GM15510 (cell line): ENCODE results near the gene CEP152.

Source experiments
- POLR2A ChIP-seq: IDR thresholded peaks from 3 replicates; pipeline ENCODE4 v1.6.1; 2011; ENCODE audit warnings: borderline replicate concordance; ENCODE audit not compliant: insufficient read length; ENCODE audit errors: extremely low read depth

CEP152 gene

DNA sequence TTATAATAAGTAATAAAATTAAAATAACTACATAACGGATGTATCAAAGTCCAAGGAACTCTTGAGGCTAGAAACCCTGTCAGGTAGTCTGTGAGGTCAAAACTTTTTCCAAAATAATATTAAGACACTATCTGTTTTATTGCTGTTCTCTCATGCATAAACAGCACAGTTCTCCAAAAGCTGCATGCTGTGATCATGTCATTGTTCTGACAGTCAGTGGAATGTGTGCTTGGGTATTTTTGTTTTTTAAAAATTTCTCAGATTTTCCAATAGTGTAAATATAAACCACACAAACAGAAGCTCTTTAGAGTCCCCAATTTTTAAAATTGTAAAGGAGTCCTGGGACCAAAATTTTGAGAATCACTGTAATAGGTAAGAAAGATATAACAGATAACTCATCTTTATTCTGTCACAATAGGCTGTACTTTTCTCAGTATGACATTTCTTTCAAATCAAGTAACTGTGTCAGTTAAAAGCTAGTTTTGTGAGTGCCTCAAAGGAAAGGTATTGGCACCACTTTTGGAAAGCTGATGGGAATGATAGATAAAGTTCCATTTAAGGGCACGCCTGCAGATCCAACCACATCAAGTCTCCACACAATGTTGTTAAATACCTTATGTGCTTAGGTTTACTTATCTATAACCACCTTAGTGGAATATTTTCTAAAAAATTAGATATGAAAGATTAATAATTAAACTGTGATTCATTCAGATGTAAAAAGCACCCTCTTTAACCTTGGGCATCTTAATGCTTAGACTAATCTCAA lies 49.3 kb downstream of the CEP152 start:
- no peak for TF ChIP-seq POLR2A

DNA sequence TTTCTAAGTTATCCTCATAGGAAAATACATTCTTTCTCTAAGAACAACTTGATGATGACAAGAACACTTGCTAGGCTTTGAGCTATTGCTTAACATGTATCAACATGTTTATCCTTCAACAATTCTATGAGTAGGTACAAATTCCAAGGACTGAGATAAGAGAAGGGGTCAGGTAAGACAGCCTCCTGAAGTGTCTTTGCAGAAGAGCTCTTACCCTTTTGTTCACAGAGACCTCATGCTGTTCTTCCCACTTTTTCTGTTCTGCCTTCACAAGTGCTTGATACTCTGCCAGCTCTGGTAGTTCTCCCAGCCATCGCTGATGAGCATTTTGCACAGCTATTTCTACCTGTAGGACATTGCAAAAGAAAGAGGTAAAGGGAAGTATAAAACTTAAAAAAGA lies 50.9 kb downstream of the CEP152 start:
- no peak for TF ChIP-seq POLR2A

DNA sequence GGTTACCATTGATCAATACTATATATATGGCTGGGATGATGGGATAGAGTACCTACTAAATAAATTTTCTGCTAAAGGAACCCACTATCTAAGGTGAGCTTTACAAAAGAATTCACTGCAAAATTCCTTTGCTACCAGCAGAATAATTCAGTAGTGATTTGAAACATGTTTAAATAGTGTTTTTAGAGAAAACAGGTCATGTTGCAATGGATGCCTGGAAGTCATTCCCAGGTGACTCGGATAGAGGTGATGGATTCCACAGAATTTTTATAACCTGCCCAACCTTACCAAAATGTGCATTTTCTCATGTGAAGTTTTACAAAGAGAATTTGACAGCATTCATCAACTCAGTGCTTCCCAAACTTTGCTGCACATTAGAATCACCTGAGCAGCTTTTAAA lies 53.2 kb downstream of the CEP152 start:
- no peak for TF ChIP-seq POLR2A

DNA sequence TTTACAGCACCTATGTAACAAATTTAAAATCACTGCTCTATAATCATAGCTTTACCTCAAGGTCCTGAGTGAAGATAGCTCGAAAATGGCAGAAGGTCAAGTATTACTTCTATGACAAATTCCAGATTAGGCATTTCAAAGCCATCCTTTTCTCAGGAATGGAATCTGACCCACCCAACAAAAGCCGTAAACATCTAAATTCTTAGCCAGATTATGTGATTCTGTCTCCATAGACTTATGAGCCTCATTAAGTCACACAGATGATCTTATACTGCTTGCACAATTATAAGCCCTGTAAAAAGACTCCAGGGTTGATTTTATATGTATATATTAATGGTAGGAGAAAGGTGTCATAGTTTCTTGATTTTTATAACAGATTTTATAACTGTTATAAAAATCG lies 56.9 kb downstream of the CEP152 start:
- TF ChIP-seq POLR2A = no peak

DNA sequence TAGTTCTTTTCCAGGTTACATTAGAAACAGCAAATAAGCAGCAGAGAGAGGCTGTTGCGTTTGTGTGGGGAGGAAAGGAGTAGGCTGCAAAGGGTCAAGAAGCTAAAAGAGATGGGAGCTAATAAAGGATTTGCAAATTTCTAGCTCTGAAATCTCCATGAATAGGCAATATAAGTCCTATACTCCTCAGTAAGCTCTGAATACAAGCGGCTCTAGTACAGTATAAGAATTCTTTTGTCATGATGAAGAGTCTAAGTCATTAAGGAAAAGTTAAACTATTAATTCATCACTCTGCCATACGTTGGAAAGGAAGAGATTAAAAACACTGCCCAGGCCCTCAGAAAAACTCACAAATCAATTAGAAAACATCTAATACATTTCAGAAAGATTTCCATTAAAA lies 59.3 kb downstream of the CEP152 start:
- TF ChIP-seq POLR2A = no peak

- TF ChIP-seq POLR2A = no peak
Measured at GRCh38 chr15:48748535-48748934, 62.3 kb downstream of the CEP152 start.

- TF ChIP-seq POLR2A = no peak
Measured at GRCh38 chr15:48733615-48734014, 77.3 kb downstream of the CEP152 start.

DNA sequence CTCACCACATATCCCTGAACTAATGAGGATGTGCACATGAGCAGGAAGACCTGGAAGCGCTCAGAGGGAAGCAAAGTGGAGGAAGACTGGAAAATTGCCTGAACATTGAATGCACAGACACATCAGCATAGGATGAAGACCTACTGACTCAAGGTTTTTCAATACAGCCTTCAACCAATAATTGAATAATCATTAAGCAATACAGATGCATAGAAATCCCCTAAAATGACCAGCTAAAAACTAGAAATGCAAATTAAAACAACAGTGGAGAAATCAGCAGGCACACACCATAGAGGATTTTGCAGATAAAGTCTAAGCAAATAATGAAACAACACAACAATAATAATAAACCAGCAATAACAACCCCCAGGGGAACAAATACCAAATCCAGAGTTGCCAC lies 80.4 kb downstream of the CEP152 start:
- no peak for TF ChIP-seq POLR2A

- no peak for TF ChIP-seq POLR2A
Measured at GRCh38 chr15:48723969-48724368, 86.9 kb downstream of the CEP152 start.

DNA sequence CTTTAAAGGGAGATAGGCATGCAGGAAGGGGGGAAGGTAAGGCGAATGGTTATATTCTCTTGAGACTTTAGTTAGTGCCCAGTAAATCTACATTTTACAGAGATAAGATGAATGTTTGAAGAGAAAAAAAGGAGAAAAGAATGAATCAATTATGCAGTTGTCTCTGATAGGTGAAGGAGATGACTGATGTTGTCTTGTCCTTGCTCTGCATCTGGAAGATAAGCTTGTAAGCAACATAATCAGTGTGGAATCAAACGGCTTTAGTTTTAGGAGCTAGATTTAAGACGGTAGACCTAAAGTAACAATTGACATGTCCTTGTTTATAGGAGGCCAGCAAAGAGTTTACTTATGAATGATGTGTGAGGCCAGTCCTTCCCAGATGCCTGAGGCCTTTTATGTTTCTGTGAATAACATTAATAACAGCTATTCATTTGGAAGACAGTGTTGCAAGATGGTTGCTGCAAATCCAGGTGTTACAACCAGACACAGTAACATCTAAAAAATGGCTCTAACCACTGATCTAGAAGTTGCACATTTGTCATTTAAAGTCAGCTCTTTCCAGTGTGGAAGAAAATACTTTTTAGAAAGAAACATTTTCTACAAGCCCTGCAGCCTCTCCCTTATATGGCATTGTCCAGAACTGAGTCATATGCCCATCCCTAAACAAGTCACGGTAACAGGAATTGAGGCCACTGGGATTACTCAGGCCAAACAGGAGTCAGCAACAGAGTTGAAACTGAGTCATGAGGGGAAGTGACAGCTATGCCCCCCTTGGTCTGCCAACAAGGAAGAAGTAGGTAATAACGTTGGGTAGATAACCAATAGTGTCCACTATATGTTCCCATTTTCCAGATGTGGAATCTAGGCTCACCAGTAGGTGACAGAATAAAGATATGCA lies 87.9 kb downstream of the CEP152 start:
- no peak for TF ChIP-seq POLR2A

- no peak for TF ChIP-seq POLR2A
Measured at GRCh38 chr15:48721061-48721810, 89.6 kb downstream of the CEP152 start.

- no peak for TF ChIP-seq POLR2A
Measured at GRCh38 chr15:48720646-48721045, 90.2 kb downstream of the CEP152 start.

DNA sequence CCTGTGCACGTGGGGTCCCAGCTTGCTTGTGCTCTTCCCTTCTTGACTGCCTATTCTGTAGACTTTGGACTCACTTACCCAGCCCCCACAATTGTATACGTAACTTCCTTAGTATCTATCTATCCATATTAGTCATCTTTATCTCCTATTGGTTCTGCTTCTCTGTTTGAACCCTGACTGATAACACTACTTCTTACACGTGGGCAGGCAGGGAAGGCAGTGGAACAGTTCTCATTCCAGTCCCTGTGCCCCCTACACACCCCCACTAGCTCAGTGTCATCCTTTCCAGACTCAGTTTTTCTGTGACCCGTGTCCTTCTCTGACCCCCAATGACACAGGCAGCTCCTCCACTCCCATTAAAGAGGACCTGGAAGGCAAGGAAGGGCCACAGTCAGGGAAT lies 91.2 kb downstream of the CEP152 start:
- TF ChIP-seq POLR2A = no peak

- no peak for TF ChIP-seq POLR2A
Measured at GRCh38 chr15:48718646-48719045, 92.2 kb downstream of the CEP152 start.

DNA sequence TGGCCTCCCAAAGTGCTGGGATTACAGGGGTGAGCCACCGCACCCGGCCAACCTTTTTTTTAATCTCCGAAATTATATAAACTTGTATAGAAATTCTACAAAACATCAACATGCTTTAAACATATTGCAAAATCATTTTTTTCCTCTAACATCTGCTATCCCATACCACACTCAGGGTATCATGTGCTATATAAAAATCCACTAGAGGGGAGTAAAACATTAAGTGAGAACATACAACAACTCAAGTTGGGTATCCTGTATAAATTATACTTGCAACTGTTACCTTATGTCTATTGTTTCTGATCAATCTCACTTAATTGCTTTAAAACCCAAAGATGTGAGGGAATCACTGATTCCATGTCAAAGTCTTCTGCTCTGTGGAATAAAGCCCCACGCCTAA lies 93.4 kb downstream of the CEP152 start:
- no peak for TF ChIP-seq POLR2A
